ENCODE results near the gene YIPF3. TPM values are rescaled to one million over a fixed set of nuclear protein-coding genes. Genes with fewer than 3 reads are reported as not detected.
"Not testable (repeated sequence)": the region's sequence is repeated elsewhere in the genome, so short reads cannot be mapped to it uniquely, and the experiment has no call there.

The YIPF3 gene
- total RNA-seq = 171 and 190 TPM in 2 replicates

DNA sequence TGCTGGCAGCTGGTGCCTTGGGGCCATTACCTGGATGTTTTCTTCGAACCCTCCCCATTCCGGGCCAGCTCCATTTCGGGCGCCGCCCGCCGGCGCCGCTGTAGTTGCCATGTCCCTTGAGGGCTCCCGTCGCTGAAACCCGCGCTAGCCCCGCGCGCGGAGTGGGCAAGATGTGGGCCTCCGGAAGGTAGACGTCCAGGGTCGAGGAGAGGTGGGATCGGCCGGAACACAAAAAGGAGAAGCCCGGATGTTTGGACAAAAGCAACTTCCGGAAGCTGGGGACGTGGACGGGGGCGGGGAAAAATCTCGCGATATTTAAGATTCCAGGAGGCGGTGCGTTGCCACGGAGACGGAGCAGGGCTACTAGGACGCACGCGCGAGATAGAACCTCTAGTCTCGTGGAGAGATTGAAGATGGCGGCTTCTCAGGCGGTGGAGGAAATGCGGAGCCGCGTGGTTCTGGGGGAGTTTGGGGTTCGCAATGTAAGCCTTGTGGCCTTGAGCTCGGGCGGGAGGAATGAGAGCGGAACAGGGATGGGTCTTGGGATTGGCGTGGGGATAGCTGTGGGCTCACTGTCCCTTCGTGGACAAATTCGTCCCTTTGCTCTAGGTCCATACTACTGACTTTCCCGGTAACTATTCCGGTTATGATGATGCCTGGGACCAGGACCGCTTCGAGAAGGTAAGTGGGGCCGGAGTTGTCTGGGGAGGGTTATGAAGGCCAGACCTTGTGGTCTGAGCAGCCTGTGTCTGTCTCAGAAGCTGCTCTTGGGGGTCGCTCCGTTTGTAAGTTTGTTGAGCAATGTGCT is at the start of gene YIPF3, which contains the start of gene POLR1C:
Gene YIPF3, minus strand, starts transcription at position 230 of the 808 bp plus-strand sequence. Its CDS starts 119 bp downstream, at position 111.
Gene POLR1C, plus strand, starts transcription at position 393 of the 808 bp plus-strand sequence. Its CDS starts 21 bp downstream, at position 414.
- DNase-seq (ENCODE audit: extremely low read depth, low read depth, low spot score) = peak; percentile 95

DNA sequence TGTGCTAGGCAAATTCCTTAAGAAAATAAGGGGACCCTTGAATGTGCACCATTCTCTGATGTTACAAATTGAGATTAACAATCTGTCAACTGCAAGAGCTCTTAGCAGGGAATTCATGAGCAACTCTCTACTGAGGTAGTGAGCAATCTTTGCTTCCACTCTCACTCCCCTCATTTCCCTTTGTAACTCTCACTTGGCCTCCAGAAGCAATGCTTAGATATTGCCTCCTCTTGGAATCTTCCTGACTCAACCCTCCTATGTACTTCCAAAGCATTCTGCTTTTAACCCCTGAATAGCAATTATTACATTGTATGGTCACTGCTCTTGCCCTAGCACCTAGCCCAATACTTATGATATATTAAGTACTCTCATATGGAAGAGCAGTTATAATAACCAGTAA is 42.6 kb upstream of the YIPF3 start:
- no peak for DNase-seq (ENCODE audit: extremely low read depth, low read depth, low spot score)

DNA sequence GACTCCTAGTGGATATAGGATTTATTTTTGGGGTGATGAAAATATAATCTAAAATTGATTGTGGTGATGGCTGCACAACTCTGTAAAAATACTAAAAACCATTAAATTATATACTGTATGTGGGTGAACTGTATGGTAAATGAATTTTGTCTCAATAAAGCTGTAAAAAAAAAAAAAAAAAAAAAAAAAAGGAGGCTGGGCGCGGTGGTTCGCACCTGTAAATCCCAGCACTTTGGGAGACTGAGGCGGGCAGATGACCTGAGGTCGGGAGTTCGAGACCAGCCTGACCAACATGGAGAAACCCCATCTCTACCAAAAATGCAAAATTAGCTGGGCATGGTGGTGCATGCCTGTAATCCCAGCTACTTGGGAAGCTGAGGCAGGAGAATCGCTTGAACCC is 40.9 kb upstream of the YIPF3 start:
- not testable (repeated sequence) for DNase-seq (ENCODE audit: extremely low read depth, low read depth, low spot score)

DNA sequence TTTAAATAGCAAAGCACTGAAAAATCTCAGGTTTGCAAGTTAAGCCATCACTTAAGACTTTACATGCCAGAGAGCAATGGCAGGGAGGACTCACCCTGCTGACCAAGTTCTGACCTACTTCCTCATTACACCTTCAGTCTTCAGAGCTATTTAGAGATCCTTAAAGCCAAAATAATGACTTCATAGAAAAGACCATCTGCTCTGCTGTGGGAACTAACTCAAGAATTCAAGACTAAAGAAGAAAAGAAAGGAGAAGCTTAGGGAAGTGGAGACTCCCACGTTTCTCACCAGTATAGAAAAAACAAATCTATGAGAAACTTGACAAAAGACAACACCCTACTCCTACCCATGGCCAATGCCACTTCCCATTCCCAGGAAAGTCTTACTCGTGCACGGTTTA is 30.5 kb upstream of the YIPF3 start:
- DNase-seq (ENCODE audit: extremely low read depth, low read depth, low spot score) = no peak

DNA sequence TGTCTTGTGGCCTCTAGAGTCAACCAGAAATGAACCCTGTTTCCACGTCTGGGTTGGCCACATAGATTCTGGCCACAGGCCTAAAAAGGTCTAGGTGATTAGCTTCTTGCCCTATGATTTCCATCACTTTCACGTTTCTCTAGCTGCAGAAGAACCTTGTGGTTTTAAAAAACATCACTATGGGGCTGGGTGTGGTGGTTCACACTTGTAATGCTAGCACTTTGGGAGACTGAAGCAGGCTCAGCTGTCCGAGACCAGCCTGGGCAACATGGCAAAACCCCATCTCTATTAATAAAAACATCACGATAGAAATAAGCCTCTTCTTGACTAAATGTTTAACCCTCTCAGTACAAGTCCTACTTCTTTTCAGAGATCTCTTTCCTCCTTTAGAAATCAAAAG is 27.7 kb upstream of the YIPF3 start:
- no peak for DNase-seq (ENCODE audit: extremely low read depth, low read depth, low spot score)

DNA sequence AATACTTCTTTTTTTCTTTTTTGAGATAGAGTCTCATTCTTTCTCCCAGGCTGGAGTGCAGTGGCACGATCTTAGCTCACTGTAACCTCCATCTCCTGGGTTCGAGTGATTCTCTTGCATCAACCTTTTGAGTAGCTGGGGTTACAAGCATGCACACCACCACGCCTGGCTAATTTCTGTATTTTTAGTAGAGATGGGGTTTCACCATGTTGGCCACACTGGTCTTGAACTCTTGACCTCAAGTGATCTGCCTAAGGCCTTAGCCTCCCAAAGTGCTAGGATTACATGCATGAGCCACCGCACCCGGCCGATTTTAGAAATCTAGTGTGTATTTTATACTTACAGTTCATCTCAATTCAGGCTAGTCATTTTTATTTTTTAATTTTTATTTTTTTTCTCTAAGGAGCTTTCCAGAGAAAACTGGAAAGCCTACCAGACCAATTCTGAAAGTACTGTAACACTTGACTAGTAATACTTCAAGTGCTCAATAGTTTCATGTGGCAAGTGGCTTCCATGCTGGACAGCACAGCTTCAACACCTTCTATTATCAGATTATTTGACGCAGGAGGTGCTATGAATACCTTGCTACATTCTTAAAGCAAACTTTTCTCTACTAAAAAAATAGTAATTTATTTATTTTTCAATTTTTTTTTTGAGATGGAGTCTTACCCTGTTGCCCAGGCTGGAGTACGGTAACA is 25.2 kb upstream of the YIPF3 start:
- DNase-seq (ENCODE audit: extremely low read depth, low read depth, low spot score) = no peak

DNA sequence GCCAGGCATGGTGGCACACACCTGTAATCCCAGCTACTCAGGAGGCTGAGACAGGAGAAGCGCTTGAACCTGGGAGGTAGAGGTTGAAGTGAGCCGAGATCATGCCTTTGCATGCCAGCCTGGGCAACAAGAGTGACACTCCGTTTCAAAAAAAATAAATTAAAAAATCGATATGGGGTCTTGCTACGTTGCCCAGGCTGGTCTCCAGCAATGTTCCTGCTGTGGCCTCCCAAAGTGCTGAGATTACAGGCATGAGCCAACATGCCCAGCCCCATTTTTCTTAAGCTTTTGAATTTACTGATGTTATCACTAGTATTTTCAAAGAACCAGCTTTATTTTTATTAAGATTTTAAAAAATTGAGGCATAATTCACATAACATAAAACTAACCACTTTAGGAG is 23.8 kb upstream of the YIPF3 start:
- DNase-seq (ENCODE audit: extremely low read depth, low read depth, low spot score) = no peak

DNA sequence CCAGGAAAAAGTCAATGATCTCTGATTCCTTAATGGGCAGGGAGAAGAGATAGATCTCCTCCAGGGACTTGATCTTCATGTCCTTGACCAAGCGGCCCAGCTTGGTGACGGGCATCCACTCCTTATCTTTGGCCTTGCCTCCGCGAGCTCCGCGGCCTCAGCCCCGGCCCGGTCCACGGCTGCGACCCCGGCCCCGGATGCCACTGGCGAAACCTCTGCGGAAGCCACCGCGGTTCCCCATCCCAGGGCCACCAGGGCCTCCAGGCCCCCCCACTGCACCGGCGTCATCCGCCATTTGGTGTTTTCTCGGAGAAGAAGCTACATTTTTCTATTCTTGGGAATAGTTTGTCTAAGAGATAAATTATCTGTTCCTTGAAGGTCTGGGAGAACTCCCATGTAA is 22.7 kb upstream of the YIPF3 start:
- not testable (repeated sequence) for DNase-seq (ENCODE audit: extremely low read depth, low read depth, low spot score)

DNA sequence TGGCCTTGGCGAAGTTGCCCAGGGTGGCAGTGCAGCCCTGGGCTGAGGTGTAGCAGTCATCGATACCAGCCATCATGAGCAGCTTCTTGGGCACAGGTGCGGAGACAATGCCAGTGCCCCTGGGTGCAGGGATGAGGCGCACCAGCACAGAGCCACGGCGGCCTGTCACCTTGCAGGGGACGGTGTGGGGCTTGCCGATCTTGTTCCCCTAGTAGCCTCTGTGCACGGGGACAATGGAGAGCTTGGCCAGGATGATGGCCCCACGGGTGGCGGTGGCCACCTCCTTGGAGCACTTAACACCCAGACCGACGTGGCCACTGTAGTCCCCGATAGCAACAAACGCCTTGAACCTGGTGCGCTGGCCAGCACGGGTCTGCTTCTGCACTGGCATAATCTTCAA is 22.3 kb upstream of the YIPF3 start:
- not testable (repeated sequence) for DNase-seq (ENCODE audit: extremely low read depth, low read depth, low spot score)

DNA sequence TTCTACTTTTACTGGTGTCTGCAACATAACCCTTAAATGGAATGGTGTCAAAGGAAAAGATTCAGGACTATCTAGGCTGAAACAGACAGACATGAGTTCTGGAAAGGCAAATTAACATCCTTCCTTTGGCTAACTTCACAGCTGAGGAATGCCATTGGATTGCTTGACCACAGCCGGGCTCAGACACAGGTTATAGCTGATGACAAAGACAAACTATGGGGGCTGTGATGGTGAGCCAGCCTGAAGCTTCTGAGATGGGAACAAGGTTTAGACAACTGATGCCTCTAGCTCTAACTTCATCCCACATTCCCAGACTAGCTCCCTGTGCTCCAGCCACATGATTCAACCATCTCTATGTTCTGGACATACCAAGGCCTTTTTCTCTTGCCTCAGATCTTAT is 15.5 kb upstream of the YIPF3 start:
- no peak for DNase-seq (ENCODE audit: extremely low read depth, low read depth, low spot score)

DNA sequence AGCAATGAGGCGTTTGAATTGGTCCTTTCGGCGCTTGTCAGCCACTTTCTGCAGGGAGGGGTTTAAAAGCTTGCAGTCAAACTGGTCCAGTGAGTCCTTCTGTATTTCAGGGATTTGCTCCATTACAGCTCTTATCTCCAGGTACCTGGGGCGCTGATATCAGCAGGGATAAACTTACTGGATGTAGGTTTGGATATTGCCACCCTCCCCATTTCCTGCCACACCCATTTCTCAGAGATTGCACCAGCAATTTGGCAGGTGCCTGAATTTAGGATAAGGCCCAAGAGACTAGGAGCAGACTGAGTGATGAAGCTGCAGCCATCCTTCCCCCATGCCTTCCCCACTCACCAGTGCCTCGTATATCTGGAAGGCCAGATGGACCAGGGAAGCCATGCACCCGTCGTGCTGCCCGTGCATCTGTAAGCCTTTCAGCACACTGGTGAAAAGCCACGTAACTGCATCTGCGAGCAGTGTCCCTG is 7.8 kb upstream of the YIPF3 start:
- DNase-seq (ENCODE audit: extremely low read depth, low read depth, low spot score) = no peak

DNA sequence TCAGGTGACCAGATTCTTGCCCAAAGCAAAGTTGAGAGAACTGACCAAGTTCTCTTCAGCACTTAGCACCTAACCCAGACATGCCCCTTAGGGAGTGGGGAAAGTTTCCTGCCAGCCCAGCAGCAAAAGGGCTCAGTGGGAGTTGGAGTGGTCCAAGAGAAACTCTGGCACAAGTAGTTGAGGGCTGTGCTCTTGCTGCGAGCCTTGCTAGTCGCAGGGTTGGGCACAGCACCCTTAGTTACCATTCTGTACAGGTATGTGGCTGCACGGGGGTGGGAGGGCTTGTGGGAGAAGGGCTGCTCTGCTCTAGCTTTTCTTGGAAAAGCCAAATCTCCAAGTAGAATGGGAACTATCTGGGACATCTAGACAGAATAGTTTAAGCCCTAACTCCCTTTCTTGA is 6.6 kb upstream of the YIPF3 start:
- no peak for DNase-seq (ENCODE audit: extremely low read depth, low read depth, low spot score)

DNA sequence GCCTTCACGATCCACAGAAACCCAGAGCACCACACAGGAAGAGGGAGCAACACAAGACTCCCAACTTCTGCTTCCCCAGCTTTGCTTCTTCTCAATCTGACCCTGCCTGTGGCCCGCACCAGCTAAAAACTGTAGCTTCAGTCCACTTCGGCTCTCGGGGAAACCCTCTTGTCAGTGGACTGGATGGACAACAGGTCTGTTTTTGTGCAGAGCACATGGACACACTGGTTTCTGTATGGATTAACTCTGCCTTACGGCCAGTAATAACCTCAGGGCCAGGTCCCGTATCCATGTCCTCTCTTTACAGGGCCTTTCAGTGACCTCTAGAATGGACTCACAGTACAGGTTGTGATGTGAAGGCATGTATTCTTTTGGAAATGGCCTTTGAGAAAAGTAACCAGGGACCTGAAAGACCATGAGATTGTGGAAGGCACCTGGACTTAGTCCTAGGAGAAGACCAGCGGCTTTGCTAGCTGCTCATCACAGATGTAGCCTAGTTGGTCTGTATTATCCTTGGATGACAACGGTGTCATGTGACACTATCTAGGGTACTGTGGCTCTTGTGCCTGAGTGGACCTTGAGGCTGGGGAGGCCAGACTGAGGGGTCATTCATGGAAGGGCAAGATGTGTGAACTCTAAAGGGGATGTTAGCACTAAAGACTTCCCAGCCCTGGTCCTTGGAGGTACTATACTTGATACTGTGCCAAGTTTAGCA is 6.0 kb upstream of the YIPF3 start:
- DNase-seq (ENCODE audit: extremely low read depth, low read depth, low spot score) = no peak

DNA sequence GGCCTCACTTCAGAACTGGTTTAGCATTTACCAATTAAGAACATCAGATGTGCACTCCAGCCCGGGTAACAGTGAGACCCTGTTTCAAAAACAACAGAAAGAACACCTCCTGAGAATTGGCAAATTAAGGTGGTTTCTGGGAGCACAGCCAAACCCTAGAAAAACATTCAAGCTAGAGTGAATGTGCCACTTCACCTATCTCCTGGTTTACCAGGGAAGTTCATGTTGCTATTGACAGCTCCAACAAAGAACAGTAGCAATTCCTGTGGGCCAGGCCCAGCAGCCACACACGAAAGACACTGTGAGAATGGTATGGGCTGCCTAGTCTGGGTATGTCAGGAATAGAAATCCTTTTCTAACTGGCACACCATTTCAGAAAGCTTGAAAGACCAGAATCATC is 5.1 kb upstream of the YIPF3 start:
- DNase-seq (ENCODE audit: extremely low read depth, low read depth, low spot score) = no peak

DNA sequence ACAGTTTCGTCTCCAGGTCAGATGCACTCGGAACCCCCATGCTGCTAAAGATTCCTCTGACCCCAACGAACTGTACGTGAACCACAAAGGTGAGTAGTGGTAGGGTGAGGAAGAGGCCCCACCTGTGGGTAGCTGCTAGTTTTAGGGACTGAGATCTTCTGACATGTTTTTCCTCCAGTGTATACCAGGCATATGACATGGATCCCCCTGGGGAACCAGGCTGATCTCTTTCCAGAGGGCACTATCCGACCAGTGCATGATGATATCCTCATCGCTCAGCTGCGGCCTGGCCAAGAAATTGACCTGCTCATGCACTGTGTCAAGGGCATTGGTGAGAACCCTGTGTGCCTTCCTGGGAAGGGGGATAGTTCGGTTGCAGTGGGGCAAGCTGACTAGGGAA is 3.4 kb upstream of the YIPF3 start:
- DNase-seq (ENCODE audit: extremely low read depth, low read depth, low spot score) = no peak

DNA sequence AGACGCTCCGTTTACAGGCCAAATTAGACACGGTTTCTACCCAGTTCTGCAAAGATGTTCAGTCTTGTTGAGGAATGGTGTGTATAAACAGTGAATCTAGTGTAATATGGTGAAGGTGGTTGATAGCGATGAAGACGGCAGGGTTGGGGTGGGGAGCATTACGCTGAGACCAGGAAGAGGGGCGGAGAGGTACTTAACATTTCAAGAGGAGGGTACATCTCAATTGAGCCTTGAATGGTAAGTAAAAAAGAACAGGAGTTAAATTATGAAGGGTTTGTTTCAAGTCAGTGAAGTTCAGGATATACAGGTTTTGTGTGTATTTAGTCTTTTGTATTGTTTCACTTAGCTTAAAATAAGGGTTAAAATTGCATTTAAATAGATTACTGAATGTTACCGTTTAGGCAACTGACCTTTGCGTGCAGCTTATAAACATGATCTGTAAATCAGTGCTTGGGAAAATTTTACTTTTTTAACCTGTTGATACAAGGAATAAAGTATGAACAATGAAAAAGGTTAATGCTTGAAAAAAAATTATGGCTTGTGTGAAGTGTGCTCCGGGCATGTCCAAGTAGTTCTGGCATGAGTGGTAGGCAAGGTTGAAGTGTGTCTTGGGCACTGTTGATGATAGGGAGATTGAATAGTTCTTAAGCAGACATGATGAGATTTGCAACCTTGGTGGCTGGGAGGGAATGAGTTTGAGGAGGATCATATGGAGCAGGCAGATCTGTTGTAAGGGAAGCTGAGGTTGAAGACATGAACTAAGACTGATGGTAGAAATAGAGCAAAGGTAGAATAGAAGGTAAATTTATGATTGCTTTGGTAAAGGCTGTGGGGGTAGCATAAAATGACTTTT is 1.0 kb upstream of the YIPF3 start:
- DNase-seq (ENCODE audit: extremely low read depth, low read depth, low spot score) = no peak

DNA sequence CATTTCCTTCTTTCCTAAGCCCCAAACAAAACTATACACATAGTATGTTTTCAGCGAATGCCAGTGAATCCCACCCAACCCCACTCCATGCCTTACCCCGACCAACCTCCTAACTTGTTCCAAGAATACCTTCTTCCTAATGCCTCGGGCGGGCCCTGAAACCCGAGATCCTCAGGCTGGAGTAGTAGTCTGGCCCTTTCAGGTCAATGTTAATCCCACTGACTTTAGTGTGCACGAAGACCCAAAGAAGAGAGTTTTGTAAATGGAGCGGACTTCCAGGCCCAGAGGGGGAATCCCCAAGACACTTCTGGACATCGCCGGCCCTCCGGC is 394 bp downstream of the YIPF3 start:
- no peak for DNase-seq (ENCODE audit: extremely low read depth, low read depth, low spot score)

DNA sequence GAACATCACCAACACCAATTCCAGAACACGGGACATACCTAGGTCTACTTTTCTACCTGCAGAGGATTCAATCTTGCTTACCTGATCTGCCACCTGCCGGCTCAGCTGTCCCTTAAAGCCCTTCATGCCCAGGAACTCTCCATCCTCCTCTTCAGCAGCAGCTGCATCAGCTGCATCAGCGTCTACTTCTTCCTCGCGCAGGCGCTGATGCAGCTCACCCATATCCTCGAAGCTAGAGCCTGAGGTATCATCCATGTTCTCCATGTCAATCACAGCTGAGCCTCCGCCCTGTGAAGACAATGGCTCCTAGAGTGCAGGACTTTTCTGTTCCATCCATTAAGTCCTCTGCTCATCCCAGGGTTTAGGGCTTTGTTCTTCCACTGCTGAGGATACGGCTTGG is 918 bp downstream of the YIPF3 start:
- DNase-seq (ENCODE audit: extremely low read depth, low read depth, low spot score) = no peak

DNA sequence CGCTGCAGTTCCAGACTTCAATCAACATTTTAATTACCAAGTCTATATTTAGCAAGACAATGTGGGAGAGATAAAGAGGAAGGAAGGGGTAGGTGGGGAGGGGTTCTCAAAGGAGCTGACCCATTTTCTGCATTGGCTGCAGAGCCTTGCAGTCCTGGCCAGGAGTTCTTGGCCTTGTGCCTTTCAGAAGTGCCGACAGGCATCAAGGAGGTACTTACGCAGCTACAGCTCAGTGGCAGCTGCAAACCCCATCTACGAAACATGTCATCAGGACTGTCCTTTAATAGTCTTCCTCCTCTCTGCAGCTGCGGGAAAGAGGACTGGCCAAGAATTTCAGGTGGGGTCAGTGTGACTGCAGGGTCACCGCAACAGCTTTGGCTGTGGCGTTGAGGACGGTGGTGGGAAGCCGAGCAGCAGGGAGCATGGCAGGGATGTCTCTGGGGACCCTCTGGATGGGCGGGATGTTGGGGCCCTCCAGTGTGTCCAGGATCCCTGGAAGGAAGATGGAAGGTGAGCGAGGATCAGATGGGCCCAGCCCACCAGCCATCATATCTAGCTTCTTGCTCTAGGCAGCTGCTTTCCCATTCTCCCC is 4.8 kb downstream of the YIPF3 start:
- no peak for DNase-seq (ENCODE audit: extremely low read depth, low read depth, low spot score)

DNA sequence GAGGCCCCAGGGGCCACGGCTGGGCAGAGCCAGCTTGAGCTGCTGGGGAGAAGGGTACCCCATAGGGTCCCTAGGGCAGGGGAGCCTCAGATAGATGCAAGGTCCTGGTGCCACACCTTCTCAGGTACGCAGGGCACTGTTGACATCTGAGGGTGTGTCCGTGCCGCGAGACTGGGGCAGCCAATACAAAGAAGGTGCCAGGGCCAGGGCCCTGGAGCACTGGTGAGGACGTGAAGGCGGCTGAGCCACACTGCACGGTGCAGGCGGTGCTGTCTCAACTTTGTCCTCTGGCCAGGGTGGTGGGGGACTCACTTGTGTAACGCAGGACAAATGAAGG is 5.9 kb downstream of the YIPF3 start:
- no peak for DNase-seq (ENCODE audit: extremely low read depth, low read depth, low spot score)

Data from glomerular endothelial cell (primary cell).